ENCODE data around the gene GHR.

GRCh38 chr5:42553461-42553860 lies 130.2 kb downstream of the GHR start:
- TF ChIP-seq CTCF (IDR thresholded peaks at IDR 0.05), result no peak
- no peak for TF ChIP-seq POLR2A (IDR thresholded peaks at IDR 0.05)
